GM12874 (cell line): Measurements from ENCODE around the gene GNB2.

ENCODE experiments used
- CTCF ChIP-seq: IDR thresholded peaks from 2 replicates; pipeline ENCODE4 v1.5.1; 2011; ENCODE audit warnings: low read depth, mild to moderate bottlenecking, control low read depth, low read length, moderate library complexity; ENCODE audit not compliant: insufficient read depth

GNB2 gene

GRCh38 chr7:100676501-100677306 is 3.2 kb downstream of the GNB2 start:
- TF ChIP-seq CTCF, result no peak

GRCh38 chr7:100677308-100678267 is 4.0 kb downstream of the GNB2 start:
- TF ChIP-seq CTCF, result no peak

GRCh38 chr7:100678291-100678984 is 4.9 kb downstream of the GNB2 start:
- TF ChIP-seq CTCF, result no peak

GRCh38 chr7:100679129-100679926 is 5.8 kb downstream of the GNB2 start:
- no peak for TF ChIP-seq CTCF

- TF ChIP-seq CTCF, result no peak
Measured at GRCh38 chr7:100679927-100680575, 6.5 kb downstream of the GNB2 start.

- no peak for TF ChIP-seq CTCF
Measured at GRCh38 chr7:100680576-100681271, 7.2 kb downstream of the GNB2 start.
